NOMO-1 treated with dmso at 0.1 percent for 144 hours (cell line): ENCODE data around the gene SYT17.
A peak's percentile ranks its signal among the peaks of the same experiment; 100 is the strongest.

Experiments used
- DNase-seq: peaks from one replicate; lab custom pipeline; 2025; ENCODE audit not compliant: unreplicated experiment; lab: John Stamatoyannopoulos, UW

The SYT17 gene

DNA sequence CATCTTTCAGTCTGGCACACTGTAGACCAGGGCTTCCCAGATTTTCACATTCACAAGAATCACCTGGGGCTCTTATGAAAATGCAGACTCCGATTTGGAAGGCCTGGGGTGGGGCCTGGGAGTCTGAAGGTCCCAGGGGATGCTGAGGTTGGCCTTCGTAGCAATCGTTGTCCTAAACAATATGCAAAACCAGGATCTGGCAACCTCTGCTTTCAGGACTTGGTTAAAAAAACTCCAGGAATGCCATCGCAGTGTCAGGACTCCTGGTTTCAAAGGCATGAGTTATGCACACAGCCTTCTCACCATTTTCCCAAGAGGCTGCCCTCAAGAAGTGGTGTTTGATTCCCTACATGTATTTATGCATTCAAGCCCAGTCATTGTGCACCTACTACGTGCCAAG lies 124.1 kb downstream of the SYT17 start:
- no peak for DNase-seq

DNA sequence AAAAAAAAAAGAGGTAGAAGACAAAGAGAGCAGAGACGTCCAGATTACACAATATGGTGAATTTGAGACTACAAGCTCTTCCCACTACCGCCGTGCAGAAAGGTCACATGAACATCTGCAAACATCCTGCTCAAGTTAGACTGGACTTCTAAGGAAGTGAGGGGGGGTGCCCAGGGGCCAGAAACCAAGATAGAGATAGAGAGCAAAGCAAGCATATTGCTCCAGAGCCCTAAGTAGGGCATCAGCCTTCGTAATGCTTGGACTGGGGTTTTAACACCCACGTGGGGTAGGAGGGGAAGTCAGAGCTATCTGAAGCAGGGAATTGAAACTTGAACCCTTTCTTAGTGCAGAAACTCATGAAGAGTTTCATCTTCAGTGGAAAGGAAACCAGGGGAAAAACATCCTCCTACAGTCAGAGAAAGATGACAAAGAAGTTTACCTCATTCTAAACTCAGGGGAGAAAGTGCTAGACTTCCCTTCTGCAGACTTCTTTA lies 126.2 kb downstream of the SYT17 start:
- DNase-seq, result peak; percentile 91

DNA sequence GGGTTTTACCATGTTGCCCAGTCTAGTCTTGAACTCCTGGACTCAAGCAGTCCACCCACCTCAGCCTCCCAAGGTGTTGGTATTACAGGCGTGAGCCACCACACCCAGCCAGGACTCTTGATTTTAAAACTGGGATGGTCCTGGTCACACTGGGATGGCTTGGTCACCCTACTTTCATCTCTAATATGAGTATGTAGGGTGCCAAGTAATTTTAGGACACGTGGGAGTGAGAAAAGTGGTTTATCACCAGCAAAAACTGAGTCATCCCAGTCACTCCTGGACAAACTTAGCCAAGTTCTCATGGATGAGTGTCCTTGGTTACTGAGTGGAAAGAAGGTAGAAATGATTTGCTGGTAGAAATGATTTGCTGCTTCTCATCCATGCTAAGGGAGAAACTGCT lies 127.4 kb downstream of the SYT17 start:
- DNase-seq, result no peak

DNA sequence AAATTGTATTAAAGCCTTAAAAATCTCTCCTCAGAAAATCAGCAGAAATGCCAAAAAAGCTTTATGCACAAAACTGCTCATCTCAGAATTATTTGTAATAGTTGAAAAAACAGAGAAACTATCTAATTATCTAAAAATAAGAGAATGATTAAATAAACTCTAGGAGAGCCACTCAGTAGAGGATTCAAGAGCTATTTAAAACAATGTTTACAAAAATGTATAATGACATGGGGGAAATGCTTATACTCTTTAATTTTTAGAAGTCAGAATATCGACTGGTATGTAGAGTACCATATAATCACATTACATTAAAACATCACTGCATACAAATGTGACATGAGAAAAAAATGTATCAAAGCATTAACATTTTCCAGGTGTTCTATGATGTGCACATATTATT lies 129.4 kb downstream of the SYT17 start:
- no peak for DNase-seq

DNA sequence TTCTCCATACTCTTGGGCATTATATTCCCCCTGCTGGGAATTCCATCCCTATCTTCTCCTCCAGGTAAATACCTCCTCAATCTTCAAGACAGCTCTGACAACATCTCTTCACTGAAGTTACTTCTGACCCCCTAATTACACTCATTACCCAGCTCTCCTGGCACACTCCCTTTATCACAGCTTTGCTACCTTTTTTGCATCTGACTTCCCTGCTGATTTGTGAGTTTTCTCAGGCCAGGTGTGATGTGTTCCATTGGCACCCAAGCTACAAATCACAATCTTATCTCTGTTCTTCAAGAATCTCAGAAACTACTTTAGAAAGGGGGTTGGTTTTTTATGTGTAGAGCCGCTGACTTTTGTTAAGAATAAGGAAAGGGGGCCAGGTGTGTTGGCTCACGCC lies 131.5 kb downstream of the SYT17 start:
- DNase-seq, result no peak

DNA sequence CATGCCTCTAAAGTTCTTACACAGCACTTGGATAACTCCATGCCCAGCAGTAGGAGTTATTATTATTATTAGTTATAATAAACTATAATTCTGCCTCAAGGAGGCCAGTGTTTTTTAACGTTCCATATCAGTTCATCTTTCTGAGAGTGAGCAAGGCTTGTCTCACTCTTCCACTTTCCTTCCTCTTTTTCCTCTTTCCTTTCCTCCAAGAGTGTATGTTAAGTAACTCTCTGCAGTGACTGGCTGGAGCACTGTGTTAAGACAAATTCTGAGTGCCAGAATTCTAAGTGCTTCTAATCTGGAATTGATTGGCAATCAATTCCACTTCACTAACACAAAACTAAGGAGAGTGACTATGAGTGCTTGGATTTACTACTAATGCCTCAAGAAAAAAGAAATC lies 133.9 kb downstream of the SYT17 start:
- DNase-seq, result no peak

DNA sequence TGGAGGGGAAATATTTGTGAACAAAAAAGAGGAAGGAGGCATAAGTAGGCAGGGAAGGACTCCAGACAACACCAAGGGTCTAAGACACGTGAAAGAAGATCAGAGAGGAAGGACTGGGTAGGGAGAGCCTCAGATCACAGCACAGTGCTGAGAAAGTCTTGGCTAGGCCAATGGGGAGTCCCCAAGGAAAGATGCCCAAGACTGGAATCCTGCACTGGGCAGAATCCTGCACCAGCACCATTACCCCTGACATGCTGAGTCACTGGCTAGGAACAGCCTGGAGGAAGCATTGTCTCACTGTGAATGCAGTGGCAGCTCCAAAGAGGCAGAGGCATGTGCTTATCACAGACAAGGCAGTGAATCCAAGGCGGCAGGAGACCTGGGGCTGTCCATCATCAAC lies 136.7 kb downstream of the SYT17 start:
- peak; percentile 1 for DNase-seq

DNA sequence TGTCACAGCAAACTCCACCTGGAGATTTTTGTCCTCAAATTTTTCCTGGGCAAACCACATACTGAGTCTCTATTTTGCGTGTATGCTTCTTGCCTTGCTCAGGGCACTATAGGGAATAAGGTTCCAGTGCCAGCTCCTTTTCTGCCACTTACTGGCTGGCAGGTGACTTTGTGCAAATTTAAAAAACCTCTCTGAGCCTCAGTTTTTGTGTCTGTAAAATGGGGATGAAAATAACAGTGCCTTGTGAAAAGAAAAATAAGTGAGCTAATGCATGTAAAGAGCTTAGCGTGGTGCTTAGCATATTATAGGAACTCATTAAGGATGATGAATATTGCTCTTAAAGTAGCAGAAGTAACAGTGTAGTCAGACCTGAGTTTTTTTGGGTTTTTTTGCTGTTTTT lies 137.4 kb downstream of the SYT17 start:
- DNase-seq, result no peak

DNA sequence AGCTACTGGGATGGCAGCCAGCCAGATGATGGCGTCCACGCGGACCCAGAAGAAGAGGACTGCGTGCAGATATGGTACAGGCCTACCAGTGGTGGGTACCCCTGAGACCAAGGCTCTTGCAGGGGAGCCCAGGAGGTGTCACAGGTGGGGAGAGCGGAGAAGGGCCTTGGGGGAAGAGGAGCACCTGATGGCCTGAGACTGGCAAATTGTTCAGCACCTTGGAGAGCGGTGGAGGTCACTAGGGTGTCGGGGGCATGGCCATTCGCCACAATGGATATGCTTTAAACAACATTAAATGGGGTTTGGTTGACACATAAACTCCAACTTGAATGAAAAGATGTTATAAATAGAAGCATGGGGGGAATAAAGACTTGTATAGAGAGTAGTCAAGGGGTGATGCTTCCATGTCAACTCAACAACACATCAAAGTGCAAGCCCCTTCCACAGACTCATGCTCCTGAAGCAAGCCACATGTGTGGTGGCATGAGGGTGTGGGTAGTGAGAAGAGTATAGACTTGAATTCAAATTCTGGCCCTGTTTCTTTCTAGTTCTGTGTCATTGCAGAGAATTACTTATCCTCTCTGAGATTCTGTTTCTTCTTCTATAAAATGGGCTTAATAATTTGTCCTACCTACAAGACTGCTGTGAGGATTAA lies 139.7 kb downstream of the SYT17 start:
- peak; percentile 19 for DNase-seq

DNA sequence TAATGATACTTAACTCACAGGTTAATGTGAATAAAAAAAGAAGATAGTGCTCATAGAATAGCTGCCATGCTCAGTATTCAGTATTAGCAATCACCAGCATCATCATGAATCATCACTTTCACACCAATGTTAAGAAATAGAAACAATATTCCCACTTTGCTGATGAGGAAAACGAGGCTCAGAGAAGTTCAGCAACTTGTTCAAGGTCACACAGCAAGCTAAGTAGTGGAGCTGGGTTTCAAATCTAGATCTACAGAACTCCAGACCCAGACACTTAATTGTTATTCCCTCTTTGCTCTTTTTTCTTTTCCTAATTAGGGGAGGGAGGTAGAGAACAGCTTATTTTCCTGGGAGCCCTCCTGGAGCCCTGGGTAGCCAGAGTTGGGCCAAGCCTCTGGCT lies 140.4 kb downstream of the SYT17 start:
- no peak for DNase-seq

DNA sequence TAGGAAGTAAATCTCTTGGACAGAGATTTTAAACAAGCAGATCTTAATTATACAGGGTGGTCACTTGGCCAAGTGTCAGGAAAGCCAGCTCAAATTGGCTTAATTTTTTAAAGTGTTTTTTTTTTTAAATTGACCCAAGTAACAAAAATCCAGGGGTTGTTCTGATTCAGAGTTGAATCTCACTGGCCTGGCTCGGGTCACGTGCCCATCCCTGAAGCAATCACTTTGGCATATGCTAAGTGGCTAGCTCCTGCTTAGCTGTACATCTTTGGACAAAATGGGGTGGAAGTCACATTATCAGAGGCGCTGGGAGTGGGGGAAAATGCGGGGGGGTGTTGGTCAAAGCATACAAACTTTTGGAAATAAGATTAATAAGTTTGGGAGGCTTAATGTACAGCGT lies 141.1 kb downstream of the SYT17 start:
- no peak for DNase-seq

DNA sequence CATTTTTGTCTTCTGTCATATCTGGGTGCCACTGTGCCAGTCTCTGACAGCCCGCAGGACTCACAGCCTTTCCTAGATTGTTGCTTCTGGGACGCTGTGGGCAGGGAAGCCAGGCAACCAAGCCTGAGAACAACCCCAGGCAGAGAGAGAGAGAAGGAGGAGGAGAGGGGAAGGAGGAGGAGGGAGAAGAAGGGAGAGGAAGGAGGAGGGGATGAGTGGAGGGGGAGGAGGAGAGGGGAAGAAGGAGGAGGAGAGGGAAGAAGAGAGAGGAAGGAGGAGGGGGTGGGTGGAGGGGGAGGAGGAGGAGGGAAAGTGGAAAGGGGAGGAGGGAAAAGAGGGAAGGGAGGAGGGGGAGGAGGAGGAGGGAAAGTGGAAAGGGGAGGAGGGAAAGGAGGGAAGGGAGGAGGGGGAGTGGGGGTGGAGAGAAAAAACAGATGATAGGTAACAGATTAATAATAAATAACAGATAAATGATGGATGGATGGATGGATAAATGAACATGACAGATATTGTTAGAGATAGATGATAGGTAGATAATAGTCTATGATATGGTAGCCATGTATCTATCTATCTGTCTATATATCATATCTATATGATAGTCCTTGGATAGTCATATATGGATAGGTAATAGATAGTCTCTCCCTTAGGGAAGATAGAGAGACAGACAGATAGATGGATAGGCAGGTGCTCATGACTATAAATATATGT lies 146.8 kb downstream of the SYT17 start:
- DNase-seq, result no peak

DNA sequence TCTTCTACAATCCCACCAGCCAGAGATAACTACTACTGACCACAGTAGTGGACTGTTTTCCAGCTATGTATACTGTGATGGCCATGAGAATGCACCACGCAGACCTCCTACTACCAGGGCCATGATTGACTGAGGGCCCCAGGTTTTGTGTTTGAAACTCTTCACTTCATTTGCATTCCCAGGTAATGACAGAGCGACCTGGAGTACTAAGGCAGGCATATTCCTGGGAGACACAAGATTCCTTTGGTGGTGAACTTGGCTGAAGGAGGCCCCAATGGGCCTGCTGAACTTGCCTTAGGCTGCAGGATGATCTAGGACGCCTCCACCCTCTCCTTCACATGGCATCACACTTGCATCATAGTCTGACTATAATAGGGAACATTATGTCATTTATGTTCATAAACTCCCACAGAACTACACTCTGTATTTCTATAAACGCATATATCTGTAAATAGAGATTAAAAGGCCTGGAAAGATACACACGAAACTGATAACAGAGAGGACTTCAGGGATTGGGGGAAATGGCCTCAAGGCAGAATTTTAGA lies 147.9 kb downstream of the SYT17 start:
- DNase-seq, result no peak

DNA sequence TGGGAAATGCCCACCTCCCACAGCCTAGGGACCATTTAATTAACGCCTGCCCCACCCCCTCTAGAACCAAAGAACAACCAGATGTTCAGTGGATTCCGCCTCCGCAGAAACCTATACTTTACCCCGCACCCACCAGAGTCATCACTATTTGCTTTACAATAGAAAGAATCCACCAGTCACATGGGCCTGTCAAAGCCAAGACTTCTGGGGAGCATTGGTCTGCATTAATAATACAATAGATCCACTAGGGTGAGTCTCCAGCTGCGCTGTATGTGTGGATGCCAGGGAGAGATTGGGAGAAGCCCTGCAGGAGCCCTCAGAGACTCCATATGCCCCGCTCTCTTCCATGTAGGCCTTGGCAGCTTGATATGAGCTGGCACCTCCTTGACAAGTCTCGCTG lies 148.8 kb downstream of the SYT17 start:
- no peak for DNase-seq
